Measurements from ENCODE around the gene MAD2L1BP.

Gene MAD2L1BP

DNA sequence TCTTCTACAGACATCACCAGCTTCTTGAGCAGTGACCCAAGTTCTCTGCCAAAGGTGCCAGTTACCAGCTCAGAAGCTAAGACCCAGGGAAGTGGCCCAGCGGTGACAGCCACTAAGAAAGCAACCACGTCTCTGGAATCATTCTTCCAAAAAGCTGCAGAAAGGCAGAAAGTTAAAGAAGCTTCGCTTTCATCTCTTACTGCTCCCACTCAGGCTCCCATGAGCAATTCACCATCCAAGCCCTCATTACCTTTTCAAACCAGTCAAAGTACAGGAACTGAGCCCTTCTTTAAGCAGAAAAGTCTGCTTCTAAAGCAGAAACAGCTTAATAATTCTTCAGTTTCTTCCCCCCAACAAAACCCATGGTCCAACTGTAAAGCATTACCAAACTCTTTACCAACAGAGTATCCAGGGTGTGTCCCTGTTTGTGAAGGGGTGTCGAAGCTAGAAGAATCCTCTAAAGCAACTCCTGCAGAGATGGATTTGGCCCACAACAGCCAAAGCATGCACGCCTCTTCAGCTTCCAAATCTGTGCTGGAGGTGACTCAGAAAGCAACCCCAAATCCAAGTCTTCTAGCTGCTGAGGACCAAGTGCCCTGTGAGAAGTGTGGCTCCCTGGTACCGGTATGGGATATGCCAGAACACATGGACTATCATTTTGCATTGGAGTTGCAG, 21.8 kb upstream of the MAD2L1BP start:
- no peak overlapping the region for H3K27ac ChIP-seq (replicated peaks)
- DNase-seq (ENCODE audit: low read depth in 1 of 2, low spot score in 1 of 2), result no peak
- H3K27me3 ChIP-seq (ENCODE audit: insufficient read depth, poor library complexity, severe bottlenecking), result no peaks in the 10 kb centered on the region
- H3K4me3 ChIP-seq (replicated peaks; ENCODE audit: insufficient read depth, low read length), result no peak overlapping the region
- TF ChIP-seq SPI1 (IDR thresholded peaks at IDR 0.05; ENCODE audit: borderline replicate concordance, low read depth), result no peak
- TF ChIP-seq, protein P1, sequence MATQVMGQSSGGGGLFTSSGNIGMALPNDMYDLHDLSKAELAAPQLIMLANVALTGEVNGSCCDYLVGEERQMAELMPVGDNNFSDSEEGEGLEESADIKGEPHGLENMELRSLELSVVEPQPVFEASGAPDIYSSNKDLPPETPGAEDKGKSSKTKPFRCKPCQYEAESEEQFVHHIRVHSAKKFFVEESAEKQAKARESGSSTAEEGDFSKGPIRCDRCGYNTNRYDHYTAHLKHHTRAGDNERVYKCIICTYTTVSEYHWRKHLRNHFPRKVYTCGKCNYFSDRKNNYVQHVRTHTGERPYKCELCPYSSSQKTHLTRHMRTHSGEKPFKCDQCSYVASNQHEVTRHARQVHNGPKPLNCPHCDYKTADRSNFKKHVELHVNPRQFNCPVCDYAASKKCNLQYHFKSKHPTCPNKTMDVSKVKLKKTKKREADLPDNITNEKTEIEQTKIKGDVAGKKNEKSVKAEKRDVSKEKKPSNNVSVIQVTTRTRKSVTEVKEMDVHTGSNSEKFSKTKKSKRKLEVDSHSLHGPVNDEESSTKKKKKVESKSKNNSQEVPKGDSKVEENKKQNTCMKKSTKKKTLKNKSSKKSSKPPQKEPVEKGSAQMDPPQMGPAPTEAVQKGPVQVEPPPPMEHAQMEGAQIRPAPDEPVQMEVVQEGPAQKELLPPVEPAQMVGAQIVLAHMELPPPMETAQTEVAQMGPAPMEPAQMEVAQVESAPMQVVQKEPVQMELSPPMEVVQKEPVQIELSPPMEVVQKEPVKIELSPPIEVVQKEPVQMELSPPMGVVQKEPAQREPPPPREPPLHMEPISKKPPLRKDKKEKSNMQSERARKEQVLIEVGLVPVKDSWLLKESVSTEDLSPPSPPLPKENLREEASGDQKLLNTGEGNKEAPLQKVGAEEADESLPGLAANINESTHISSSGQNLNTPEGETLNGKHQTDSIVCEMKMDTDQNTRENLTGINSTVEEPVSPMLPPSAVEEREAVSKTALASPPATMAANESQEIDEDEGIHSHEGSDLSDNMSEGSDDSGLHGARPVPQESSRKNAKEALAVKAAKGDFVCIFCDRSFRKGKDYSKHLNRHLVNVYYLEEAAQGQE (IDR thresholded peaks at IDR 0.05; ENCODE audit: insufficient replicate concordance, low read depth), result no peak
- TF ChIP-seq, protein P2, sequence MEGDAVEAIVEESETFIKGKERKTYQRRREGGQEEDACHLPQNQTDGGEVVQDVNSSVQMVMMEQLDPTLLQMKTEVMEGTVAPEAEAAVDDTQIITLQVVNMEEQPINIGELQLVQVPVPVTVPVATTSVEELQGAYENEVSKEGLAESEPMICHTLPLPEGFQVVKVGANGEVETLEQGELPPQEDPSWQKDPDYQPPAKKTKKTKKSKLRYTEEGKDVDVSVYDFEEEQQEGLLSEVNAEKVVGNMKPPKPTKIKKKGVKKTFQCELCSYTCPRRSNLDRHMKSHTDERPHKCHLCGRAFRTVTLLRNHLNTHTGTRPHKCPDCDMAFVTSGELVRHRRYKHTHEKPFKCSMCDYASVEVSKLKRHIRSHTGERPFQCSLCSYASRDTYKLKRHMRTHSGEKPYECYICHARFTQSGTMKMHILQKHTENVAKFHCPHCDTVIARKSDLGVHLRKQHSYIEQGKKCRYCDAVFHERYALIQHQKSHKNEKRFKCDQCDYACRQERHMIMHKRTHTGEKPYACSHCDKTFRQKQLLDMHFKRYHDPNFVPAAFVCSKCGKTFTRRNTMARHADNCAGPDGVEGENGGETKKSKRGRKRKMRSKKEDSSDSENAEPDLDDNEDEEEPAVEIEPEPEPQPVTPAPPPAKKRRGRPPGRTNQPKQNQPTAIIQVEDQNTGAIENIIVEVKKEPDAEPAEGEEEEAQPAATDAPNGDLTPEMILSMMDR (IDR thresholded peaks at IDR 0.05; ENCODE audit: insufficient read depth, low read length), result no peak
- TF ChIP-seq GABPA (IDR thresholded peaks at IDR 0.05; ENCODE audit: low read depth), result no peak
- TF ChIP-seq POLR2AphosphoS5 (IDR thresholded peaks at IDR 0.05; ENCODE audit: low read depth), result no peak

DNA sequence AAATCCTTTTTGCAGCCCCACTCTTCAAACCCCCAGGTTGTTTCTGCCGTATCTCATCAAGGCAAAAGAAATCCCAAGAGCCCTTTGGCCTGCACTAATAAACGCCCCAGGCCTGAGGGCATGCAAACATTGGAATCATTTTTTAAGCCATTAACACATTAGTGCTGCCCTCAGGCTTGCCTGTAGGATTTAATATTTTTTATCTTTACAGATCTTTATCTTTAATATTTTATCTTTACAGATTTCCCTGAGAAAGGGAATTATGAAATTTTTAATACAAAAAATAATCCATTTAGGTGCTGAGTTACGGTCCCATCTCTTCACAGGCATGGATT, 21.3 kb upstream of the MAD2L1BP start:
- no peaks in the 10 kb centered on the region for H3K27me3 ChIP-seq (ENCODE audit: insufficient read depth, poor library complexity, severe bottlenecking)
- TF ChIP-seq, protein P1 (IDR thresholded peaks at IDR 0.05; ENCODE audit: insufficient replicate concordance, low read depth), result no peak
- DNase-seq (ENCODE audit: low read depth in 1 of 2, low spot score in 1 of 2), result no peak
- no peak overlapping the region for H3K27ac ChIP-seq (replicated peaks)
- H3K4me3 ChIP-seq (replicated peaks; ENCODE audit: insufficient read depth, low read length), result no peak overlapping the region

DNA sequence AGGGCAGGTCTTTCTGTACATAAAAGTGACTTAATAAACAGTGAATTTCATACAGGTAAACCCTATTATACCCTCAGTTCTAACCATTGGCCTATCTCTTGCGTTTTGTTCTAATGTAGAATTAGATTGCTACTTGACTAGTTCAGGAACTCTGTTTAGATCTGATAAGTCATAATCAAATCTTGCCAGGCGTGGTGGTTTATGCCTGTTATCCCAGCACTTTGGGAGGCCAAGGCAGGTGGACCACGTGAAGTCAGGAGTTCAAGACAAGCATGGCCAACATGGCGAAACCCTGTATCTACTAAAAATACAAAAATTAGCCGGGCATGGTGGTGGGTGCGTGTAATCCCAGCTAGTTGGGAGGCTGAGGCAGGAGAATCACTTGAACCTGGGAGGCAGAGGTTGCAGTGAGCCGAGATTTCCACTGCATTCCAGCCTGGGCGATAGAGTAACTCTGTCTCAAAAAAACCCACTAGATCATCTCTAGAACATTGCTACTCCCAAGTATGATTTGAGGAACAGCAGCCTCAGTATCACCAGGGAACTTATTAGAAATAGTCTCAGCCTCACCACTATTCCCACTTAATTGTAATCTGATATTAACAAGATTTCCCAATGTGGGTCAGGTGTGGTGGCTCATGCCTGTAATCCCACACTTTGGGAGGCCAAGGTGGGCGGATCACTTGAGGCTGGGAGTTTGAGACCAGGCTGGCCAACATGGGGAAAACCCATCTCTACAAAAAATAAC, 18.7 kb upstream of the MAD2L1BP start:
- Histone ChIP-seq H3K27ac (replicated peaks) (no peak overlapping the region), H3K4me3 (replicated peaks; ENCODE audit: insufficient read depth, low read length) (no peak overlapping the region), H3K27me3 (ENCODE audit: insufficient read depth, poor library complexity, severe bottlenecking) (no peaks in the 10 kb centered on the region)
- DNase-seq (ENCODE audit: low read depth in 1 of 2, low spot score in 1 of 2), result no peak
- TF ChIP-seq GABPA (IDR thresholded peaks at IDR 0.05; ENCODE audit: low read depth) (no peak), POLR2AphosphoS5 (IDR thresholded peaks at IDR 0.05; ENCODE audit: low read depth) (no peak)
- TF ChIP-seq, protein P2 (IDR thresholded peaks at IDR 0.05; ENCODE audit: insufficient read depth, low read length), result no peak

DNA sequence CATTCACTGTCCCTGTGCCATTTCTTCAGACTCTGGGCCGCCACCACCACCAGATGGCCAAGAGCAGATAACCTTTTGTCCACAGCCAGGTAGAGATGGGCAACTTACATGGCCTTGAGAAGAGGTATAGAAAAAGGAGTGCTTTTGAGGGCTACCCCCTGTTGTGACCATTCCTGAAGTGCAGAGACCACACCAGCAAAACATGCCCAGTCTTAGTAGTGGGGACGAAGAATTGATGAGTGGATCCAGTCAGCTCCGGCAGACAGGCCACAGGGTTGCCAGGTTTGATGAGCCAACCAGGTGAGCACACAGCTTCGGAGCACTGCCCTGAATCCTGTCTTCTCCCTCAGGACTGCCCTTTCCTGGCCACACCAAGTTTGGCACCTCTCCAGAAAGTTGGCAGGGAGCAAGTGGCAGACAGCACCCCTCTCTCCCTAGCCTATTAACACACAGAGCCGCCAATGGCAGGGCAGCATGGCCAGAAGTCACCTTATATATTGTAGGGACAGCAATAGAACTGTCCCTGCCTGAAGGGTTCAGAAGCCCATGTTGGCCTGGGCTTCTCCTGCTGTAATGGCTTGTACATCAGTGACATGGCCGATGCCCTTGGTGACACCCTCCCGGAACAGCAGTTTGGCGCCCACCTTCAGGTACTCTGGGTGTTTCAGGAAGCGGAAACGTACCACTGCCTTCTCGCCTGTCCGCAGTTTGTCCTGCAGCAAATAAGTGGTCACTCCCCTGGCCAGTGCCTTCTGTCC, 14.4 kb upstream of the MAD2L1BP start:
- H3K4me3 ChIP-seq (replicated peaks; ENCODE audit: insufficient read depth, low read length), result no peak overlapping the region
- TF ChIP-seq, protein P1 (IDR thresholded peaks at IDR 0.05; ENCODE audit: insufficient replicate concordance, low read depth), result no peak
- TF ChIP-seq GABPA (IDR thresholded peaks at IDR 0.05; ENCODE audit: low read depth) (no peak), POLR2AphosphoS5 (IDR thresholded peaks at IDR 0.05; ENCODE audit: low read depth) (no peak), SPI1 (IDR thresholded peaks at IDR 0.05; ENCODE audit: borderline replicate concordance, low read depth) (no peak)
- TF ChIP-seq, protein P2 (IDR thresholded peaks at IDR 0.05; ENCODE audit: insufficient read depth, low read length), result no peak
- no peak overlapping the region for H3K27ac ChIP-seq (replicated peaks)
- no peak for DNase-seq (ENCODE audit: low read depth in 1 of 2, low spot score in 1 of 2)
- no peaks in the 10 kb centered on the region for H3K27me3 ChIP-seq (ENCODE audit: insufficient read depth, poor library complexity, severe bottlenecking)

All from HL-60 (cell line).